Lower lobe of right lung (tissue), 2 donors: Measurements from ENCODE around the gene CASTOR2. TPM values are rescaled to one million over a fixed set of nuclear protein-coding genes. Genes with fewer than 3 reads are reported as not detected.

ENCODE experiments used
- ATAC-seq, 2 donors: fragments of 200-7000 bp; cut with Tn5 transposase; one replicate each; pipeline ENCODE4 v1.9.1; 2020 to 2022; ENCODE audit warnings: mild to moderate bottlenecking in 2 of 2, moderate library complexity in 2 of 2
- DNase-seq: peaks from one replicate; pipeline ENCODE4 v3.0.0-alpha.2; 2020
- H3K27ac ChIP-seq: fragments of 200-600 bp; one replicate; pipeline ENCODE4 v1.8.0; 2022
- H3K27me3 ChIP-seq: fragments of 200-600 bp; one replicate; pipeline ENCODE4 v1.8.0; 2022; ENCODE audit warnings: low read depth
- H3K36me3 ChIP-seq: fragments of 200-600 bp; one replicate; pipeline ENCODE4 v1.8.0; 2022; ENCODE audit warnings: mild to moderate bottlenecking
- H3K4me1 ChIP-seq: fragments of 200-600 bp; one replicate; pipeline ENCODE4 v1.8.0; 2022
- H3K4me3 ChIP-seq: fragments of 200-600 bp; one replicate; pipeline ENCODE4 v1.8.0; 2022; ENCODE audit warnings: mild to moderate bottlenecking
- H3K9me3 ChIP-seq: fragments of 200-600 bp; one replicate; pipeline ENCODE4 v1.8.0; 2022
- CTCF ChIP-seq: fragments of 200-600 bp; IDR thresholded peaks from one replicate; pipeline ENCODE4 v1.8.0; 2022; ENCODE audit warnings: antibody characterized with exemption, mild to moderate bottlenecking
- intact Hi-C: fragments of 100-400 bp; cut with DNase I; formaldehyde crosslinking; loops from one replicate; pipeline ENCODE4 v1.11.0; 2022
- total RNA-seq: library from RNA; stranded (reverse); fragmentation: NEBNext Ultra II Directional; extraction: Animal tissue kit (Norgen Biotek cat#: 25700); gene quantifications from one replicate; pipeline ENCODE4 v1.2.1, GENCODE V29; 2021
- donor health status: DM: no; HTN: yes; CAD: no; lungs with severe emphysema.

Gene CASTOR2
- total RNA-seq, 1 donor from 2014 or later, result 9.0 TPM

GRCh38 chr7:75049817-75050216, 85.3 kb downstream of the CASTOR2 start:
- intact Hi-C loops, result no loop called here
- Histone ChIP-seq H3K27ac (no peak overlapping the region), H3K27me3 (no peaks in the 10 kb centered on the region), H3K9me3 (no peaks in the 10 kb centered on the region), H3K4me3 (no peak overlapping the region), H3K36me3 (peaks cover 89% of the 10 kb centered on the region), H3K4me1 (no peaks in the 10 kb centered on the region)
- ATAC-seq (no peak), DNase-seq (no peak)
- TF ChIP-seq CTCF, result no peak

GRCh38 chr7:75050501-75050900, 86.0 kb downstream of the CASTOR2 start:
- no peaks in the 10 kb centered on the region for H3K4me1 ChIP-seq
- no peaks in the 10 kb centered on the region for H3K9me3 ChIP-seq
- H3K4me3 ChIP-seq, result no peak overlapping the region
- H3K27ac ChIP-seq, result no peak overlapping the region
- H3K27me3 ChIP-seq, result no peaks in the 10 kb centered on the region
- no peak for ATAC-seq
- intact Hi-C loops, result no loop called here
- no peak for TF ChIP-seq CTCF
- DNase-seq, result no peak
- H3K36me3 ChIP-seq, result peaks cover 89% of the 10 kb centered on the region

- Histone ChIP-seq H3K27ac (peak overlapping the region; percentile 43), H3K9me3 (no peaks in the 10 kb centered on the region), H3K4me3 (no peak overlapping the region), H3K4me1 (no peaks in the 10 kb centered on the region), H3K36me3 (peaks cover 95% of the 10 kb centered on the region), H3K27me3 (no peaks in the 10 kb centered on the region)
- TF ChIP-seq CTCF, result no peak
- intact Hi-C loops, result no loop called here
- peak; percentile 67 for DNase-seq
- peak; percentile 72 to 87 for ATAC-seq
Observed at GRCh38 chr7:75054744-75055143, 90.2 kb downstream of the CASTOR2 start.

GRCh38 chr7:75055155-75055554, 90.7 kb downstream of the CASTOR2 start:
- no peaks in the 10 kb centered on the region for H3K27me3 ChIP-seq
- intact Hi-C loops, result no loop called here
- DNase-seq (no peak), ATAC-seq (no peak)
- peaks cover 95% of the 10 kb centered on the region for H3K36me3 ChIP-seq
- peak overlapping the region; percentile 43 for H3K27ac ChIP-seq
- H3K9me3 ChIP-seq, result no peaks in the 10 kb centered on the region
- no peak overlapping the region for H3K4me3 ChIP-seq
- H3K4me1 ChIP-seq, result no peaks in the 10 kb centered on the region
- TF ChIP-seq CTCF, result no peak

GRCh38 chr7:75055830-75056772, 91.6 kb downstream of the CASTOR2 start:
- peak; percentile 37 to 67 for ATAC-seq
- peaks cover 95% of the 10 kb centered on the region for H3K36me3 ChIP-seq
- intact Hi-C loops, result no loop called here
- no peak for TF ChIP-seq CTCF
- no peak overlapping the region for H3K4me3 ChIP-seq
- H3K27me3 ChIP-seq, result no peaks in the 10 kb centered on the region
- H3K9me3 ChIP-seq, result no peaks in the 10 kb centered on the region
- no peaks in the 10 kb centered on the region for H3K4me1 ChIP-seq
- DNase-seq, result no peak
- H3K27ac ChIP-seq, result peak overlapping the region; percentile 43
